Cardiac muscle cell (in vitro differentiated cells and primary cell): Measurements from ENCODE around the gene DPYD. TPM values are rescaled to one million over a fixed set of nuclear protein-coding genes. Genes with fewer than 3 reads are reported as not detected.

Source experiments
- DNase-seq, 2 donors: peaks; one replicate each; pipeline versions ENCODE4 v3.0.0 to v3.0.0-alpha.2; 2010 to 2017; ENCODE audit warnings: low read depth in 1 of 2, low spot score in 1 of 2
- H3K27ac ChIP-seq: fragments of 200-600 bp; sonication (generic); 2 replicates; pipeline ENCODE4 v1.5.1; 2016
- H3K27me3 ChIP-seq: fragments of 200-600 bp; sonication (generic); 2 replicates; pipeline ENCODE4 v1.6.0; 2016; ENCODE audit warnings: control low read depth
- H3K36me3 ChIP-seq: fragments of 200-600 bp; sonication (generic); 2 replicates; pipeline ENCODE4 v1.5.1; 2016; ENCODE audit warnings: control low read depth
- H3K4me1 ChIP-seq: fragments of 200-600 bp; sonication (generic); 2 replicates; pipeline ENCODE4 v1.8.1; 2017; ENCODE audit warnings: low read depth, mild to moderate bottlenecking, mixed run types
- H3K4me3 ChIP-seq: fragments of 200-600 bp; sonication (generic); 2 replicates; pipeline ENCODE4 v1.5.1; 2016; ENCODE audit warnings: mild to moderate bottlenecking
- H3K9me3 ChIP-seq: fragments of 200-600 bp; sonication (generic); 2 replicates; pipeline ENCODE4 v1.5.1; 2017; ENCODE audit warnings: low read depth, mild to moderate bottlenecking, control low read depth
- polyA plus RNA-seq: library from polyadenylated mRNA; unstranded; fragments of >200 nt; fragmentation: Nextera tagmentation; extraction: Ambion mirVana; gene quantifications from 2 replicates; pipeline ENCODE4 v1.2.1, GENCODE V29; 2016
- total RNA-seq: library from RNA; depleted of rRNA; stranded (reverse); fragments of >200 nt; gene quantifications from 2 replicates; pipeline ENCODE4 v1.2.3, GENCODE V29; 2016
- TF ChIP-seq, protein P1 (sequence below): IDR thresholded peaks from 2 replicates; pipeline ENCODE4 v1.5.1; 2012; ENCODE audit warnings: low read depth, mild to moderate bottlenecking, low read length

Gene DPYD
- total and polyA plus RNA-seq, 2 experiments from 2014 or later = 0.66 to 2.0 TPM

DNA sequence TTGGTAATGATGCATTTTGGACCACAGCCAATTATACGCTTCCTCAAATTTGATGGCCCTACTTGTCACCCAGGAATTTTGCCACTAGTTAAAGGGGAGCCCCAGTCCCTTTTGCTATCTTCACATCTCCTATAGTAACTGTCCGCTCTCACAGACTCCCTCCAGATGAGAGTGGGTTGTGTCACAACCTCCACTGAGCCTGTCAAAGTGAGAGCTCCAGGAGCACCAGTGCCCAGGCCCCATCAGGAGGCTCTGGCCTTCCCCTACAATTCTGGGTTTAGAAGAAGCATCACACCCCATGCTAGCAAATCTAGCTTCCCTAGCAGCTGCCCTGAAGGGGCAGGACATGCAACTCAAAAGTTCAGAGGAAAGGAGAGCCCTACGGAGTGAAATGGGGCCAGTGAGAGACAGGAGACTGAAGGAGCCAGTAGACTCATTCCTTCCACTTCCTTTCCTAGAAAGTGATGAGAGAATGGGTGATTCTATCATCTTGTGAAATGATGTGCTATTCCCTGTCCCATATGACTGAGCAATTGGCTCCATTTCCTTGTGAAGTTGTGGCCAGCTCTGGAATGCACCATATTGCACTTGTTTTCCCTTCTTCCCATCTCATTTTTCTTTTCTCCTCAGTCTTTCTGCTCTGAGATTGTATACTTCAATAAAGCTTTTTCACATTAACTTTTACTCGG, 541.3 kb downstream of the DPYD start:
- Histone ChIP-seq H3K9me3 (no peaks in the 10 kb centered on the region), H3K4me3 (no peak overlapping the region), H3K27me3 (no peaks in the 10 kb centered on the region), H3K4me1 (no peaks in the 10 kb centered on the region), H3K27ac (no peak overlapping the region), H3K36me3 (no peaks in the 10 kb centered on the region)
- DNase-seq = peak in 1 of 2 donors; percentile 76
- TF ChIP-seq, protein P1, sequence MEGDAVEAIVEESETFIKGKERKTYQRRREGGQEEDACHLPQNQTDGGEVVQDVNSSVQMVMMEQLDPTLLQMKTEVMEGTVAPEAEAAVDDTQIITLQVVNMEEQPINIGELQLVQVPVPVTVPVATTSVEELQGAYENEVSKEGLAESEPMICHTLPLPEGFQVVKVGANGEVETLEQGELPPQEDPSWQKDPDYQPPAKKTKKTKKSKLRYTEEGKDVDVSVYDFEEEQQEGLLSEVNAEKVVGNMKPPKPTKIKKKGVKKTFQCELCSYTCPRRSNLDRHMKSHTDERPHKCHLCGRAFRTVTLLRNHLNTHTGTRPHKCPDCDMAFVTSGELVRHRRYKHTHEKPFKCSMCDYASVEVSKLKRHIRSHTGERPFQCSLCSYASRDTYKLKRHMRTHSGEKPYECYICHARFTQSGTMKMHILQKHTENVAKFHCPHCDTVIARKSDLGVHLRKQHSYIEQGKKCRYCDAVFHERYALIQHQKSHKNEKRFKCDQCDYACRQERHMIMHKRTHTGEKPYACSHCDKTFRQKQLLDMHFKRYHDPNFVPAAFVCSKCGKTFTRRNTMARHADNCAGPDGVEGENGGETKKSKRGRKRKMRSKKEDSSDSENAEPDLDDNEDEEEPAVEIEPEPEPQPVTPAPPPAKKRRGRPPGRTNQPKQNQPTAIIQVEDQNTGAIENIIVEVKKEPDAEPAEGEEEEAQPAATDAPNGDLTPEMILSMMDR = no peak

DNA sequence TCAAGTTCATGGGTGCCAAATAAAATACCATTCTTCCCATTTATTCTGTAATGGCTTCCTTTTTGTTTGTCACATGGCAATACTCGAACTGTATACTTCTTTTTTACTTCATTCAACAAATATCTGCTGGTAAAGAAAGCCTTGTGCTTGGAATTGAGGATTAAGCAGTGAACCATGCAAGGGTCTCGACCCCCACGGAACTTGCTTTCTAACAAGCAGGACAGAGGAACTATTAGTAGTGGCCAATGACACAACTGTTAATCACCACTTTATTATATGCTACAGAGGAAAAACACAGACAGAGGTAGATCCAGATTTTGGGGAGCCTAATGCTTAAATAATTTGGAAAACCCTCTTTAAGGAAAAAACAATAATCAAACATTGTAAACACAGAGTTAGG, 542.2 kb downstream of the DPYD start:
- Histone ChIP-seq H3K27me3 (no peaks in the 10 kb centered on the region), H3K4me1 (no peaks in the 10 kb centered on the region), H3K27ac (no peak overlapping the region), H3K36me3 (no peaks in the 10 kb centered on the region), H3K9me3 (no peaks in the 10 kb centered on the region), H3K4me3 (no peak overlapping the region)
- DNase-seq = no peak
- TF ChIP-seq, protein P1 = no peak

DNA sequence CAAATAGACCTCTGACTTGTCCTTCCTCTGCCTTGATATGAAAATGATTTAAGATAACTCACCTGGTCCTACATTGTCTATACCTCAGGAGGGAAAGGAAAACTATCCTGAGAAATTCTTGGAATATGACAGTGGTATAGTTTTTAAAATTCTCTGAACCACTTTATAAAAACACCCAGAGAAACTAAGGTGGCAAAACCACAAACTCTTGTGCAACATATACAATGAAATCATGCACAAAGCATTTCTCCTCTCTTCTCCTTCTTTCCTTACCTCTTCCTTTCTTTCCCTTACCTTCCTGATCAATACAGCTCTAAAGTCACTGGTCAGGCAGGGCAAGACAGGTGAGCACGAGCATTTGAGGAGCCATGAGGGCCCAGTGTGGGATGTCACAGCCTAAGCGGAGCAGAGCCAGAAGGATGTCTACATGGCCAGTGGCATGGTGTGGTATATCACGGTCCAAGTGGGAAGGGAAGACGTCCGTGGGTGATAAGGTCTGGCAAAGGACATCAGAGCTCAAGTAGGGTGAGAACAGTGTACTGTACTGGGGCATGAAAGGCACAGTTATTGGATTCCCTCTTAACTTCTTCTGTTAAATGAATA, 543.3 kb downstream of the DPYD start:
- H3K36me3 ChIP-seq = no peaks in the 10 kb centered on the region
- DNase-seq = peak in 1 of 2 donors; percentile 12
- TF ChIP-seq, protein P1 = no peak
- no peak overlapping the region for H3K4me3 ChIP-seq
- no peaks in the 10 kb centered on the region for H3K4me1 ChIP-seq
- H3K27me3 ChIP-seq = no peaks in the 10 kb centered on the region
- no peaks in the 10 kb centered on the region for H3K9me3 ChIP-seq
- H3K27ac ChIP-seq = no peak overlapping the region

DNA sequence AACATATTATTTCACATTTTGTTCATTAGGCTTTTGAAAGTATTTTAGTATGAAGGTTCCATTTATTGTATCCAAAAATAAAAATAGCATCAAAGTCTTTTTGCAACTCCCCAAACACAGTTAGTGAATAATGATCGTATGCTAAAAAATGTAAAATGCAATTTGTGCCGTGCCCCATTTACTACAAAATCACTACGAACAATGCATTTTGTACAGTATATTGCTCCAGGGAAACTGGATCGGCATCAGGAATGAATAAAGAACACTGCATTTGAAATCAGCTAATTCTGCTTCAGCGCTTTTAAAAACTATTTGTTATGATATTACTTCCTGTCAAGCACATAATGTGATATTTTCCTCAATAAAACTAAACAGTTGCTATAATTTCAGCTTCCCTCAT, 547.8 kb downstream of the DPYD start:
- H3K4me1 ChIP-seq = no peaks in the 10 kb centered on the region
- no peaks in the 10 kb centered on the region for H3K27me3 ChIP-seq
- H3K4me3 ChIP-seq = no peak overlapping the region
- H3K27ac ChIP-seq = no peak overlapping the region
- no peak for DNase-seq
- H3K9me3 ChIP-seq = no peaks in the 10 kb centered on the region
- TF ChIP-seq, protein P1 = no peak
- no peaks in the 10 kb centered on the region for H3K36me3 ChIP-seq

DNA sequence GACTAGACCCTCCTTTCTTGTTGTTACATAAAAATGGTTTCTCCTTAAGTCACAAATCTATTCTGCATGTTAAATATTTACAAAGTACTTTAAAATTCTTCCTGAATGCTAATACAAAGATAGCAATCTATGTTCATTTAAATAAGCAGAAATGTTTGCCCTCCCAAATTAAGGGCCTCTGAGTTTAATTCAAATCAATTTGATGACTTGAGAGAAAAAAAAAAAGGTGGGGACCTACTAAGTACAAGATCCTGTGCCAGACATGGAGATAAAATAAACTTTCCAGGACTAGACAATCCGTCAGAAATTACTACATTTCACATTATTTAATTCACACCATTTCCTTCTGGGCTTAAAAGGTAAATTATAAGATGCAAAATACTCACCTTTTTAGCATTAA, 548.3 kb downstream of the DPYD start:
- no peak for DNase-seq
- Histone ChIP-seq H3K9me3 (no peaks in the 10 kb centered on the region), H3K4me3 (no peak overlapping the region), H3K27ac (no peak overlapping the region), H3K27me3 (no peaks in the 10 kb centered on the region), H3K4me1 (no peaks in the 10 kb centered on the region), H3K36me3 (no peaks in the 10 kb centered on the region)
- TF ChIP-seq, protein P1 = no peak
